ENCODE results near the gene ALDH2.
A peak's percentile ranks its signal among the peaks of the same experiment; 100 is the strongest.
"Not testable (repeated sequence)": the region's sequence is repeated elsewhere in the genome, so short reads cannot be mapped to it uniquely, and the experiment has no call there.

Gene ALDH2

DNA sequence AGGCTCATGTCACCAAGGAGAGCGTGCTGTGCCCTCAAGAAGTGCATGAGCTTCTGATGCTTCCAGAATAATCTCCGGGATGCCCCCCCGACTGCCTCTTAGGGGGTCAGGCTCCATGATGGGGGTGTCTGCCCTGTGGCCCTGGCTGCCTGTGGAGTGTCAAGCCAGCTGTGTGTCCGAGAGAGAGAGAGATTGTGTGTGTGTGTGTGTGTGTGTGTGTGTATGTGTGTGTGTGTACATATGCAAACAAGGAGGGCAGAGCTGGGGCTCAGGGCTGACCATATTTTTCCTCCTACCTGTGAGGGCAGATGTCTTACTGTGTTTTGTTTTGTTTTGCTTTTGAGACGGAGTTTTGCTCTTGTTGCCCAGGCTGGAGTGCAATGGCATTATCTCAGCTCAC, 5.6 kb upstream of the ALDH2 start:
- in situ Hi-C loops (cut with HindIII; ENCODE audit: low pct_ligation_motif_present, low sequenced_read_pairs), result no loop called here
- Histone ChIP-seq H3K27me3 (replicated peaks) (no peaks in the 10 kb centered on the region), H3K4me3 (ENCODE audit: low read depth, low read length) (no peak overlapping the region), H3K27ac (no peak overlapping the region), H3K36me3 (replicated peaks) (no peaks in the 10 kb centered on the region)
- DNase-seq, result no peak
- TF ChIP-seq, protein P1, sequence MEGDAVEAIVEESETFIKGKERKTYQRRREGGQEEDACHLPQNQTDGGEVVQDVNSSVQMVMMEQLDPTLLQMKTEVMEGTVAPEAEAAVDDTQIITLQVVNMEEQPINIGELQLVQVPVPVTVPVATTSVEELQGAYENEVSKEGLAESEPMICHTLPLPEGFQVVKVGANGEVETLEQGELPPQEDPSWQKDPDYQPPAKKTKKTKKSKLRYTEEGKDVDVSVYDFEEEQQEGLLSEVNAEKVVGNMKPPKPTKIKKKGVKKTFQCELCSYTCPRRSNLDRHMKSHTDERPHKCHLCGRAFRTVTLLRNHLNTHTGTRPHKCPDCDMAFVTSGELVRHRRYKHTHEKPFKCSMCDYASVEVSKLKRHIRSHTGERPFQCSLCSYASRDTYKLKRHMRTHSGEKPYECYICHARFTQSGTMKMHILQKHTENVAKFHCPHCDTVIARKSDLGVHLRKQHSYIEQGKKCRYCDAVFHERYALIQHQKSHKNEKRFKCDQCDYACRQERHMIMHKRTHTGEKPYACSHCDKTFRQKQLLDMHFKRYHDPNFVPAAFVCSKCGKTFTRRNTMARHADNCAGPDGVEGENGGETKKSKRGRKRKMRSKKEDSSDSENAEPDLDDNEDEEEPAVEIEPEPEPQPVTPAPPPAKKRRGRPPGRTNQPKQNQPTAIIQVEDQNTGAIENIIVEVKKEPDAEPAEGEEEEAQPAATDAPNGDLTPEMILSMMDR (IDR thresholded peaks at IDR 0.05; ENCODE audit: low read depth, low read length, missing control alignments), result no peak

- Histone ChIP-seq H3K27me3 (replicated peaks) (no peaks in the 10 kb centered on the region), H3K4me3 (ENCODE audit: low read depth, low read length) (no peak overlapping the region), H3K36me3 (replicated peaks) (no peaks in the 10 kb centered on the region), H3K27ac (no peak overlapping the region)
- DNase-seq, result no peak
- TF ChIP-seq, protein P1 (IDR thresholded peaks at IDR 0.05; ENCODE audit: low read depth, low read length, missing control alignments), result no peak
- in situ Hi-C loops (cut with HindIII; ENCODE audit: low pct_ligation_motif_present, low sequenced_read_pairs), result no loop called here
These were observed 5.0 kb upstream of the ALDH2 start for GRCh38 chr12:111761706-111762105.

DNA sequence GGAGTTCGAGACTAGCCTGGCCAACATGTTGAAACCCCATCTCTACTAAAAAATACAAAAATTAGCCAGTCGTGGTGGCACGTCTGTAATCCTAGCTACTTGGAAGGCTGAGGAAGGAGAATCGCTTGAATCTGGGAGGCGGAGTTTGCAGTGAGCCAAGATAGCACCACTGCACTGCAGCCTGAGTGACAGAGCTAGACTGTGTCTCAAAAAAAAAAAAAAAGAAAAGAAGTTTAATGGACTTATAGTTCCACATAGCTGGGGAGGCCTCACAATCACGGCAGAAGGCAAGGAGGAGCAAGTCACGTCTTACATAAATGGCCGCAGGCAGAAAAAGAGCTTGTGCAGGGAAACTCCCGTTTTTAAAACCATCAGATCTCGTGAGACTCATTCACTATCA, 3.2 kb upstream of the ALDH2 start:
- H3K4me3 ChIP-seq (ENCODE audit: low read depth, low read length); H3K36me3 ChIP-seq (replicated peaks); H3K27me3 ChIP-seq (replicated peaks); in situ Hi-C loops (cut with HindIII; ENCODE audit: low pct_ligation_motif_present, low sequenced_read_pairs); DNase-seq; H3K27ac ChIP-seq: not testable (repeated sequence)

DNA sequence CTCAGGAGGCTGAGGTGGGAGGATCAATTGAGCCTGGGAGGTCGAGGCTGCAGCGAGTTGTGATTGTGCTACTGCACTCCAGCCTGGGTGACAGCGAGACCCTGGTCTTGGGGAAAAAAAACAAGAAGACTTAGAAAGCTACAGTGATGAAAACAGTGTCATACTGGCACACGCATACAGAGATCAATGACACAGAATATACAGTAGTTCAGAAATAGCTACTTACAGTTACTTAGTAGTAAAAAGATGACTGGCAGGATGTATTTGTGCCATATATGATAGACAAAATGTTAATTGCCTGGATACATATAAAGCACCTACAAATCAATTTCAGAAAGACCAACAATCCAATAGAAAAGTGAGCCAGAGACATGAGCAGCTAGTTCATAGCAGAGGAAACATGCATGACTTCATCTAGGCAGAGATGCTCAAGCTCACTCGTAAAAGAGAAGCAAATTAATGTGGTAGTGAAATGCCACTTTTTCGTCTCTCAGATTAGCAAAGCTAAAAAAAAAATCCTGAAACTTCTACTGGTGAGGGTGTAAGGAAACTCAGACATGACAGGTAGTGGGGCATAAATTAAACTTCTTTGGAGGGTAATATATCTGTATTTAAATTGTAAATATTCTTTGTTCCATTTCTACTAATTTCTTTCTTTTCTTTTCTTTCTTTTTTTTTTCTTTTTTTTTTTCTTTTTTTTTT, 2.5 kb upstream of the ALDH2 start:
- no peak overlapping the region for H3K27ac ChIP-seq
- H3K36me3 ChIP-seq (replicated peaks), result no peaks in the 10 kb centered on the region
- no peaks in the 10 kb centered on the region for H3K27me3 ChIP-seq (replicated peaks)
- TF ChIP-seq, protein P1 (IDR thresholded peaks at IDR 0.05; ENCODE audit: low read depth, low read length, missing control alignments), result no peak
- H3K4me3 ChIP-seq (ENCODE audit: low read depth, low read length), result no peak overlapping the region
- DNase-seq, result no peak
- in situ Hi-C loops (cut with HindIII; ENCODE audit: low pct_ligation_motif_present, low sequenced_read_pairs), result no loop called here

DNA sequence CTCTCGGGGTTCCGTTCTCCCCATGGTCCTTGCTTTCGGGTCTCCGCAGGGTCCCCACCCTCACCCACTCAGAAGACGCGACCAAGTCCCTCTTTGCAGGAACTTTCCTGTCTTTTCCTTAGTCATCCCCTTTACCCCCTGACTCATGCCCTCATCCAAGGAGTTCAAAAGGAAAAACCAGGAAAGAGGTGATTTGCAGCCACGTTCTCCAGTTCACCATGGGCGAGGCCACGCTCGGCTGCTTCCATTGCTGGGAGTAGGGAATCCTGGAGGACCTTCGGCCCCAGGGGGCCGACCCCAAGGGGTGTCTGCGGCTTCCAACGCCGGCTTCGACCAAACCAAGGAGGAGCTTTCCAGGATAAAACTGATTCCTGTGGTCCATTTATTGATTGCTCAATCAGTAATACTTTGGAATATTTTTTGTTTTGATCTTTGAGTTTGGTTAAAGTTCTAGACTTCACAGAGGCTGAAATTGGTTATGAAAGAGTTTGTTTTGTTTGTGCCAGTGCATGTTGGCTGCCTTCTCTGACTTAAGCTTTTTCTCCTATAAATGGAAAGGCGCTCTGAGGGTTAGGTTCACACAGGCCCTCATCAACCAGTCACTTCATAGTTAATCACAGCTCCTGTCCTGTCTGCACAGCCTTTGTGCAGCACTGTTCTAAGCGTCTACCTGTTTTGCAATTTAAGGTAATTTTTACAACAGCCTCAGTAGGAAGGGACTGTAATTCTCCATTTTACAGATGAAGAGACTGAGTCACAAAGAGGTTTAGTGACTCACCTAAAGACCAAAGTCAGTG, 827 bp downstream of the ALDH2 start:
- Histone ChIP-seq H3K36me3 (replicated peaks) (no peaks in the 10 kb centered on the region), H3K27ac (no peak overlapping the region), H3K4me3 (ENCODE audit: low read depth, low read length) (peak overlapping the region; percentile 70), H3K27me3 (replicated peaks) (no peaks in the 10 kb centered on the region)
- in situ Hi-C loops (cut with HindIII; ENCODE audit: low pct_ligation_motif_present, low sequenced_read_pairs), result no loop called here
- TF ChIP-seq, protein P1 (IDR thresholded peaks at IDR 0.05; ENCODE audit: low read depth, low read length, missing control alignments), result no peak
- DNase-seq, result no peak

DNA sequence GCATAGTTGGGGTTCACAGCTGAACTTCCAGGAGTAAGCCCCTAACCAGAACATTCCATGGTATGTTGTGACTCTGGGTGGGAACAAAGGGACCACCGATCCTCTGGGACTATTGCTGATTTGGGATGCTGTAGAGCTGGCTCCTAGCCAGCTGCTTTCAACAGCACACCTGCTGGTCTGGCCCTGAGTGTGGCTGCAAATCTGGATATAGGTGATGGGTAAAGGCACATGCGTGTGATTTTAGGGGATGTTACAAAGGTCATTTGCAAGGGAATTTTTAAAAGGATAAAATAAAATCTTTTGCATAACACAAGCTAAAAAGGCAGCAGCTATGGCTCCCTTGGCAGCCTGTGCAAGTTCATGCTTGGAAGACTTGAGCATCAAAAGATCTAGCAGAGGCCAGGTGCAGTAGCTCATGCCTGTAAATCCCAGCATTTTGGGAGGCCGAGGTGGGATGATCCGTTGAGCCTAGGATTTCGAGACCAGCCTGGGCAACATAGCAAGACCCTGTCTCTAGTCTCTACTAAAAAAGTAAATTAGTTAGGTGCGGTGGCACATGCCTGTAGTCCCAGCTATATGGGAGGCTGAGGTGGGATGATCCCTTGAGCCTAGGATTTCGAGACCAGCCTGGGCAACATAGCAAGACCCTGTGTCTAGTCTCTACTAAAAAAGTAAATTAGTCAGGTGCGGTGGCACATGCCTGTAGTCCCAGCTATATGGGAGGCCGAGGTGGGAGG, 1.6 kb downstream of the ALDH2 start:
- TF ChIP-seq, protein P1 (IDR thresholded peaks at IDR 0.05; ENCODE audit: low read depth, low read length, missing control alignments), result no peak
- in situ Hi-C loops (cut with HindIII; ENCODE audit: low pct_ligation_motif_present, low sequenced_read_pairs), result no loop called here
- Histone ChIP-seq H3K27me3 (replicated peaks) (no peaks in the 10 kb centered on the region), H3K27ac (no peak overlapping the region), H3K36me3 (replicated peaks) (no peaks in the 10 kb centered on the region), H3K4me3 (ENCODE audit: low read depth, low read length) (no peak overlapping the region)
- DNase-seq, result no peak
